Measurements from ENCODE around the gene ZBTB46. TPM values are rescaled to one million over a fixed set of nuclear protein-coding genes. Genes with fewer than 3 reads are reported as not detected.

Gene ZBTB46
- total RNA-seq, 1 experiment from 2014 or later, result 27.1 TPM

DNA sequence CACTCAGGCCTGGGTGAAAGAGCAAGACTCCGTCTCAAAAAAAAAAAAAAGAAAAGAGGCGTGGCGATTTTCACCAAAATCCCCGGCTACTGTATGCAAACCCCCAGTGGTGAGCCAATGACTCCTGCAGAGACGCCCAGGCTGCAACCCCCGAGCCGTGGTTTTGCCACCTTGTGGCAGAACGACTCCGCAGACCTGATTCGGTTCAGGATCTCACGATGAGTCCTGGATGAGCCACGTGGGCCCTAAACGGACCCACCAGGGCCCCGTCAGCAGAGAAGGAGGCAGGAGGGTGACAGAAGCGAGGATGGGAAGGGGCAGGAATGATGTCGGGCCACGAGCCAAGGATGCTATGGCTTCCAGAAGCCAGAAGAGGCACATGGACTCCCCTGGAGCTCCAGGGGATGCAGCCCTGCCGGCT lies 49.0 kb downstream of the ZBTB46 start:
- H2AK5ac ChIP-seq (ENCODE audit: insufficient read length, low read length), result no peak overlapping the region
- no peaks in the 10 kb centered on the region for H4K20me1 ChIP-seq (ENCODE audit: control insufficient read depth, insufficient read depth, insufficient read length)
- no CpG with 5 or more reads among the region's 18 CpGs for WGBS (ENCODE audit: extremely low coverage, insufficient read length, low lambda C conversion rate)
- Mint-ChIP-seq H3K27me3 (ENCODE audit: low read depth) (no peaks in the 10 kb centered on the region; the same call in 1 of the 2 replicates), H3K36me3 (ENCODE audit: insufficient read depth in 1 of 3, low read depth in 3 of 3) (peaks cover 3 to 16% (median 13%) of the 10 kb centered on the region in 3 experiments; a peak in 6 of 7 replicates), H3K9me3 (no peaks in the 10 kb centered on the region; a peak in 2 of 5 replicates), H3K4me1 (peaks cover 7 to 9% of the 10 kb centered on the region in 2 experiments; a peak in 3 of 4 replicates), H3K4me3 (no peak overlapping the region), H3K27ac (peak overlapping the region in 2 of 3 experiments; percentile 44 to 82; a peak in 2 of 7 replicates)
- no peak overlapping the region for H4K5ac ChIP-seq (ENCODE audit: insufficient read length, low read depth, low read length)
- H3K18ac ChIP-seq (ENCODE audit: insufficient read length, low read depth, low read length), result no peak overlapping the region
- DNase-seq, result no peak
- no peak overlapping the region for H3K23ac ChIP-seq (ENCODE audit: insufficient read length, low read depth, low read length)
- H2BK12ac ChIP-seq (ENCODE audit: insufficient read length, low read depth, low read length), result no peak overlapping the region
- H3K79me2 ChIP-seq (ENCODE audit: insufficient read depth, low read length), result peaks cover 2% of the 10 kb centered on the region; the same call in 1 of the 2 replicates
- H2AFZ ChIP-seq (ENCODE audit: low read length), result no peak overlapping the region
- H3K14ac ChIP-seq (ENCODE audit: insufficient read depth, low read length), result no peak overlapping the region
- H3K4ac ChIP-seq (ENCODE audit: low read depth, low read length), result no peak overlapping the region
- no peaks in the 10 kb centered on the region for H3K9me3 ChIP-seq (ENCODE audit: control insufficient read depth, low read depth, low read length)
- TF ChIP-seq, protein P1, sequence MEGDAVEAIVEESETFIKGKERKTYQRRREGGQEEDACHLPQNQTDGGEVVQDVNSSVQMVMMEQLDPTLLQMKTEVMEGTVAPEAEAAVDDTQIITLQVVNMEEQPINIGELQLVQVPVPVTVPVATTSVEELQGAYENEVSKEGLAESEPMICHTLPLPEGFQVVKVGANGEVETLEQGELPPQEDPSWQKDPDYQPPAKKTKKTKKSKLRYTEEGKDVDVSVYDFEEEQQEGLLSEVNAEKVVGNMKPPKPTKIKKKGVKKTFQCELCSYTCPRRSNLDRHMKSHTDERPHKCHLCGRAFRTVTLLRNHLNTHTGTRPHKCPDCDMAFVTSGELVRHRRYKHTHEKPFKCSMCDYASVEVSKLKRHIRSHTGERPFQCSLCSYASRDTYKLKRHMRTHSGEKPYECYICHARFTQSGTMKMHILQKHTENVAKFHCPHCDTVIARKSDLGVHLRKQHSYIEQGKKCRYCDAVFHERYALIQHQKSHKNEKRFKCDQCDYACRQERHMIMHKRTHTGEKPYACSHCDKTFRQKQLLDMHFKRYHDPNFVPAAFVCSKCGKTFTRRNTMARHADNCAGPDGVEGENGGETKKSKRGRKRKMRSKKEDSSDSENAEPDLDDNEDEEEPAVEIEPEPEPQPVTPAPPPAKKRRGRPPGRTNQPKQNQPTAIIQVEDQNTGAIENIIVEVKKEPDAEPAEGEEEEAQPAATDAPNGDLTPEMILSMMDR (conservative IDR thresholded peaks at IDR 0.05), result 0 out of 3 replicates have a peak, but pooled peaks have one; percentile 20
- H4K8ac ChIP-seq (replicated peaks; ENCODE audit: insufficient read length, low read depth, low read length), result no peak overlapping the region
- no peaks in the 10 kb centered on the region for H3K27me3 ChIP-seq (ENCODE audit: insufficient read depth, low read length)
- no peak overlapping the region for H2BK20ac ChIP-seq (ENCODE audit: low read depth, low read length, poor library complexity, severe bottlenecking)
- no peak overlapping the region for H2BK120ac ChIP-seq (ENCODE audit: low read depth, low read length, poor library complexity, severe bottlenecking)
- no peak overlapping the region for H3K27ac ChIP-seq (ENCODE audit: insufficient read length, low read depth, low read length)
- no peak overlapping the region for H3T11ph ChIP-seq (ENCODE audit: low read length)
- H3K4me2 ChIP-seq (ENCODE audit: insufficient read depth, insufficient read length, low read length), result no peak overlapping the region
- no peaks in the 10 kb centered on the region for H3K4me1 ChIP-seq (ENCODE audit: insufficient read depth, low read length)
- H2BK15ac ChIP-seq (ENCODE audit: low read depth, low read length), result no peak overlapping the region
- no peak overlapping the region for H2BK5ac ChIP-seq (ENCODE audit: insufficient read length, low read length)
- no peak overlapping the region for H3K56ac ChIP-seq (ENCODE audit: insufficient read length, low read depth, low read length)
- H3K79me1 ChIP-seq (ENCODE audit: insufficient read depth, low read depth, low read length, poor library complexity, severe bottlenecking), result peaks cover 5% of the 10 kb centered on the region
- H4K91ac ChIP-seq (ENCODE audit: insufficient read length, low read depth, low read length), result no peak overlapping the region
- H3K23me2 ChIP-seq (ENCODE audit: insufficient read length, low read depth, low read length, poor library complexity, severe bottlenecking), result no peaks in the 10 kb centered on the region
- no peak overlapping the region for H3K9ac ChIP-seq (ENCODE audit: extremely low read depth, insufficient read length, low read length)
